GM13976 (cell line): ENCODE results near the gene VPS37B.
A peak's percentile ranks its signal among the peaks of the same experiment; 100 is the strongest.

ENCODE experiments used
- DNase-seq: peaks from one replicate; pipeline ENCODE4 v3.0.0; 2012; ENCODE audit warnings: low spot score
- CTCF ChIP-seq: IDR thresholded peaks from 2 replicates; pipeline ENCODE4 v1.5.1; 2012; ENCODE audit warnings: borderline replicate concordance, mild to moderate bottlenecking; ENCODE audit not compliant: insufficient read depth; ENCODE audit errors: extremely low read depth, missing control alignments, control extremely low read depth
- in situ Hi-C: fragments of 300-500 bp; cut with MboI; formaldehyde crosslinking; loops from one replicate; pipeline ENCODE4 v1.12.0; 2022; ENCODE audit warnings: low sequenced_read_pairs, mixed read lengths, inconsistent platforms; ENCODE audit not compliant: unreplicated experiment

VPS37B gene

GRCh38 chr12:122937622-122938091 is 41.7 kb upstream of the VPS37B start:
- no peak for DNase-seq
- no peak for TF ChIP-seq CTCF
- in situ Hi-C loops, result no loop called here

GRCh38 chr12:122935318-122935717 is 39.4 kb upstream of the VPS37B start:
- no peak for DNase-seq
- in situ Hi-C loops, result no loop called here
- no peak for TF ChIP-seq CTCF

DNA sequence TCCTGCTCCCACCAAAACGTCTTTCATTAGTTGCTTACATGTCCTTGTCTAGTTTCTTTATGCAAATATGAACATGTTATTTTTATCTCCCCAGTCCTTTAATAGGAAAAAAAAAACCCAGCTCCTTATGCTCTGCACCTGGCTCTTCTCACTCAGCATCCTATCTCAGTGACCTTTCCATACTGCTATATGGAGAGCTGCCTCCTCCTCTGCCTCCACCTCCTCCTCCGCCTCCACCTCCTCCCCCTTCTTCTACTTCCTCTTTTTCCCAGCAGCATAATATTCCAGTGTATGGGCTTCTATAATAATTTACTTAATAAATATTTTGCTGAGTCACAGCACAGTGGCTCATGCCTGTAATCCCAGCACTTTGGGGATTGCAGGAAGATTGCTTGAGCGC is 38.8 kb upstream of the VPS37B start:
- DNase-seq, result peak; percentile 62
- in situ Hi-C loops, result no loop called here

DNA sequence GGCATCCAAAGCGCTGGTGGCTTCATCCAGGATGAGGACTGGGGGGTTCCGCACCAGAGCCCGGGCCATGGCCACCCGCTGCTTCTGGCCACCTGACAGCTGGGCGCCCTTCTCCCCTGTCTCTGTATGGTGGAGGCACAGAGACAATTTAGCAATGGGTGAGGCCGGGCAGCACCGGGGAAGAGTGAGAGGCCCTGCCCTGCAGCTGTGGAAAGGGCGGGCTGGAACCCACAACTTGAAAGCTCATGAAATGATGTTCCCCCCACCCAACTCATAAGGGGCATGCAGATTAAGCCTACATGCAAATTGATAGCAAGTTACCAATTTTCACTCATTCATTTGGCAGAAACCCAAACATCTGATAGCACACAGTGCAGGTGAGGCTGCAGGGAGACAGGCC is 36.3 kb upstream of the VPS37B start:
- TF ChIP-seq CTCF, result no peak
- in situ Hi-C loops, result no loop called here
- DNase-seq, result no peak

More for the DNA sequence above, 38.8 kb upstream of the VPS37B start:
- no peak for TF ChIP-seq CTCF

- DNase-seq, result no peak
- no peak for TF ChIP-seq CTCF
- in situ Hi-C loops, result no loop called here
Measured at GRCh38 chr12:122929812-122930211, 33.9 kb upstream of the VPS37B start.

DNA sequence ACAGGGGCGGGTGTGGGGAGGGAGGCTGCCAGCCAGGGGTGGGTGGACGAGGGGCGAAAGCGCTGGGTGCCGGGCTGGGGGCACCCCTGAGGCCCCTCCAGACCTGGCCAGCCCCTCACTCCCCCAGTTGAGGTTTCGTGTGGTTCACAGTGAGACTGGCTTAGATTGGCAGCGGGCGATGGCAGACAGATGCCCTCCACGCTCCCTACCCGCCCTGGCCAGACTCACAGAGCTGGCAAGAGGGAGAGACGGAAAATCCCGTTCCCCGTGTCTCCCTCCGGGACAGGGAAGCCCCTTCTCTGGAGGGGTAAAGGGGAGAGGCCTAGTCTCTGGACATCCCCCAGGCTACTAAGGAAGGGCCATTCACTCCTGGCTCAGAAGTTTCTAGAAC is 33.2 kb upstream of the VPS37B start:
- no peak for TF ChIP-seq CTCF
- in situ Hi-C loops, result no loop called here
- DNase-seq, result no peak
